ENCODE data around the gene FOLR2. TPM values are rescaled to one million over a fixed set of nuclear protein-coding genes. Genes with fewer than 3 reads are reported as not detected.

FOLR2 gene
- total RNA-seq, 4 donors from 2014 or later: 0.51 to 52.1 (median 19.9) TPM

DNA sequence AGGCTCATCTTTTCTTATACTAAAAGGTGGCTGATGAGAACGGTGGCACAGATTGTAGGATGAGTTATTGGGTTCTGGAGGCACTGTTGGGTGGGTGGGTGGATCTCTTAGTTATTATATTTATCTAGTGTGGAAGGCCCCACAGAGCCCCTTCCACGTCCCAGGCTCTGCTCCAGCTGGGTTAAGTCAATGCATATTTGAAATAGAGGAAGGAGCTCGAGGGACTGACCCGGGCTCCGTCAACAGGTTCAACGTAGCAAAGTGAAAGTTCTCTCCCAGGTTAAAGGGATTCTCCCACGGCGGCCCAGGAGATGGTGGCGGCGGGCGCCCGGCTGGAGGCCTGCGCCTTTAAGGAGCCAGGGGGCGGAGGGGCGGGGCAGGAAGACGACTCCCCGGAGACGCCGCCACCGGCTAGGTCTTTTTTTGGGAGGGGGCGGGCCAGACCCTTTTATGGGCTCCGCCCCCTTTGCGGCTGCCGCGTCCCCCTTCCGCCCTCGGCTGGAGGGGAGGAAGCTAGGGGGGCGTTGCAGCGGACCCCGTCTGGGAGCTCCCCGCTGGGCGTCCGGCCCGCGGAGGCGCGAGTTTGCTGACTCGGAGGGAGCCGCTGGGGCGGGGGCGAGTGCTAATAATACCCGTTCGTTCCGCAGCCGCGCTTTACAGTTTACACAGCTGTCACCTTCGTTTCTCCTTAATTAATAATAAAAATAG, 6.5 kb downstream of the FOLR2 start:
- intact Hi-C loops (cut with DNase I; ENCODE audit: low total_unique reads): no loop called here

GRCh38 chr11:72223615-72224563, 7.3 kb downstream of the FOLR2 start:
- DNase-seq: peak; percentile 82 to 85
- Histone ChIP-seq H3K4me1 (peaks cover 0 to 15% of the 10 kb centered on the region in 2 donors), H3K27ac (peak overlapping the region; percentile 94 to 99), H3K4me3 (peak overlapping the region; percentile 86 to 94), H3K27me3 (no peaks in the 10 kb centered on the region), H3K9me3 (no peaks in the 10 kb centered on the region), H3K36me3 (no peaks in the 10 kb centered on the region)
- TF ChIP-seq POLR2A (IDR thresholded peaks at IDR 0.05): peak in 1 of 2 donors; percentile 6
- TF ChIP-seq, protein P1, sequence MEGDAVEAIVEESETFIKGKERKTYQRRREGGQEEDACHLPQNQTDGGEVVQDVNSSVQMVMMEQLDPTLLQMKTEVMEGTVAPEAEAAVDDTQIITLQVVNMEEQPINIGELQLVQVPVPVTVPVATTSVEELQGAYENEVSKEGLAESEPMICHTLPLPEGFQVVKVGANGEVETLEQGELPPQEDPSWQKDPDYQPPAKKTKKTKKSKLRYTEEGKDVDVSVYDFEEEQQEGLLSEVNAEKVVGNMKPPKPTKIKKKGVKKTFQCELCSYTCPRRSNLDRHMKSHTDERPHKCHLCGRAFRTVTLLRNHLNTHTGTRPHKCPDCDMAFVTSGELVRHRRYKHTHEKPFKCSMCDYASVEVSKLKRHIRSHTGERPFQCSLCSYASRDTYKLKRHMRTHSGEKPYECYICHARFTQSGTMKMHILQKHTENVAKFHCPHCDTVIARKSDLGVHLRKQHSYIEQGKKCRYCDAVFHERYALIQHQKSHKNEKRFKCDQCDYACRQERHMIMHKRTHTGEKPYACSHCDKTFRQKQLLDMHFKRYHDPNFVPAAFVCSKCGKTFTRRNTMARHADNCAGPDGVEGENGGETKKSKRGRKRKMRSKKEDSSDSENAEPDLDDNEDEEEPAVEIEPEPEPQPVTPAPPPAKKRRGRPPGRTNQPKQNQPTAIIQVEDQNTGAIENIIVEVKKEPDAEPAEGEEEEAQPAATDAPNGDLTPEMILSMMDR (IDR thresholded peaks at IDR 0.05): peak in 2 of 4 experiments; percentile 4 to 9
- intact Hi-C loops (cut with DNase I; ENCODE audit: low total_unique reads): no loop called here

More for the DNA sequence above, 6.5 kb downstream of the FOLR2 start:
- Histone ChIP-seq H3K27me3 (no peaks in the 10 kb centered on the region), H3K27ac (peak overlapping the region; percentile 94 to 99), H3K4me3 (peak overlapping the region; percentile 86 to 94), H3K36me3 (no peaks in the 10 kb centered on the region), H3K9me3 (no peaks in the 10 kb centered on the region), H3K4me1 (peaks cover 0 to 15% of the 10 kb centered on the region in 2 donors)
- TF ChIP-seq, protein P1 (IDR thresholded peaks at IDR 0.05): peak; percentile 26 to 53 (median 38)
- TF ChIP-seq POLR2A (IDR thresholded peaks at IDR 0.05): peak; percentile 54 to 70
- peak; percentile 94 to 96 for DNase-seq

GRCh38 chr11:72224564-72225410, 8.2 kb downstream of the FOLR2 start, which contains the start of gene INPPL1:
Gene INPPL1, plus strand, starts transcription at chr11:72224767. Its CDS starts 218 bp downstream, at chr11:72224985.
- peak; percentile 57 to 63 for DNase-seq
- H3K27ac ChIP-seq: peak within 1 kb of the TSS; percentile 94 to 99
- no peaks in the 10 kb centered on the region for H3K9me3 ChIP-seq
- H3K27me3 ChIP-seq: no peaks in the 10 kb centered on the region
- TF ChIP-seq, protein P1 (IDR thresholded peaks at IDR 0.05): no peak
- peak in 1 of 2 donors; percentile 15 for TF ChIP-seq POLR2A (IDR thresholded peaks at IDR 0.05)
- peak within 1 kb of the TSS; percentile 86 to 94 for H3K4me3 ChIP-seq
- intact Hi-C loops (cut with DNase I; ENCODE audit: low total_unique reads): no loop called here
- H3K4me1 ChIP-seq: peaks cover 0 to 15% of the 10 kb centered on the region in 2 donors
- no peaks in the 10 kb centered on the region for H3K36me3 ChIP-seq

DNA sequence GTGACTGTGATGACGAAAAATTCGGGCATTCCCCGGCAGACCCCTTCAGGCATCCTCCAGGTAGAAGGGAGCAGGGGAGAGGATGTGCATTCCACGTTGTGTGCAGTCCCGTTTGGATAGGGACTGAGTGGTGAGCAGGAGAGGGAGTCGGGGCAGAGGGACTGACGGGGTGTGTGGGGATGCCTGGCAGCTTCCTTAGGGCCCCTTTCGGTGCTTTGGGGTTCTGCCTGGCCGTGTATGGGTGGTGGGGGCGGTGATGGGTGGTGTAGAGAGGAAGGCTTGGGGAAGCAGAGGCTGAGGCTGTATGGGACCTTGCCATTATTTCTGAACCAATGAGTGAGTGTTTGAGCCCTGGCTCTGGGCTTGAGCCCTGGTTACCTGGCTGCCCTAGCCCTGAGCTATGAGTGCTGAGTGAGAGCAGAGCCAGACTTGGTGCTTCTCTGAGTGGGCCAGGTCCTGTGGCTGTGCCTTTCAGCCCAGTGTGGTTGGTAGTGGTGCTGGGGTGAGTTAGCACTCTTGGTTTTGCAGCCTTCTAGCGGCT, 8.9 kb downstream of the FOLR2 start:
- Histone ChIP-seq H3K9me3 (no peaks in the 10 kb centered on the region), H3K27ac (peak overlapping the region; percentile 94 to 99), H3K27me3 (no peaks in the 10 kb centered on the region), H3K4me3 (peak overlapping the region; percentile 86 to 94), H3K36me3 (no peaks in the 10 kb centered on the region), H3K4me1 (peaks cover 0 to 15% of the 10 kb centered on the region in 2 donors)
- TF ChIP-seq POLR2A (IDR thresholded peaks at IDR 0.05): no peak
- TF ChIP-seq, protein P1 (IDR thresholded peaks at IDR 0.05): no peak
- intact Hi-C loops (cut with DNase I; ENCODE audit: low total_unique reads): no loop called here
- DNase-seq: no peak
